ENCODE measurements around the gene MYOG. TPM values are rescaled to one million over a fixed set of nuclear protein-coding genes. Genes with fewer than 3 reads are reported as not detected.

Gene MYOG
- total and polyA plus RNA-seq, 2 experiments from 2014 or later = not detected

GRCh38 chr1:203097001-203097400 is 11.2 kb upstream of the MYOG start:
- H3K4me1 Mint-ChIP-seq = no peaks in the 10 kb centered on the region; the same call in 2 of the 3 replicates
- no peak for TF ChIP-seq EZH2phosphoT487 (IDR thresholded peaks at IDR 0.05; ENCODE audit: unreplicated experiment)
- H3K4me3 Mint-ChIP-seq = no peak overlapping the region
- H3K36me3 Mint-ChIP-seq (ENCODE audit: low read depth) = peaks cover 10% of the 10 kb centered on the region
- H3K4me1 ChIP-seq (ENCODE audit: insufficient read depth) = no peaks in the 10 kb centered on the region
- peaks cover 2% of the 10 kb centered on the region for H3K27me3 Mint-ChIP-seq (ENCODE audit: insufficient read depth, low read depth, poor library complexity)
- no peaks in the 10 kb centered on the region for H4K20me1 ChIP-seq (replicated peaks; ENCODE audit: insufficient read depth)
- no peaks in the 10 kb centered on the region for H3F3A ChIP-seq (replicated peaks; ENCODE audit: low read depth)
- ATAC-seq = no peak
- H3K27ac ChIP-seq (ENCODE audit: low read depth) = no peak overlapping the region
- no peak overlapping the region for H2AFZ ChIP-seq
- H3K27ac Mint-ChIP-seq = no peak overlapping the region
- H3K4me2 ChIP-seq = no peak overlapping the region
- H3K27me3 ChIP-seq (ENCODE audit: insufficient read depth) = no peaks in the 10 kb centered on the region
- no peak for DNase-seq (ENCODE audit: low spot score)
- no peaks in the 10 kb centered on the region; the same call in 1 of the 2 replicates for H3K9me2 ChIP-seq (ENCODE audit: insufficient read depth)
- H3K9me3 Mint-ChIP-seq = peaks cover 18% of the 10 kb centered on the region
- H3K79me2 ChIP-seq (replicated peaks; ENCODE audit: insufficient read depth) = no peaks in the 10 kb centered on the region
- H3K36me3 ChIP-seq (ENCODE audit: insufficient read depth) = peaks cover 3% of the 10 kb centered on the region; the same call in 1 of the 2 replicates
- H3K4me3 ChIP-seq = no peak overlapping the region

DNA sequence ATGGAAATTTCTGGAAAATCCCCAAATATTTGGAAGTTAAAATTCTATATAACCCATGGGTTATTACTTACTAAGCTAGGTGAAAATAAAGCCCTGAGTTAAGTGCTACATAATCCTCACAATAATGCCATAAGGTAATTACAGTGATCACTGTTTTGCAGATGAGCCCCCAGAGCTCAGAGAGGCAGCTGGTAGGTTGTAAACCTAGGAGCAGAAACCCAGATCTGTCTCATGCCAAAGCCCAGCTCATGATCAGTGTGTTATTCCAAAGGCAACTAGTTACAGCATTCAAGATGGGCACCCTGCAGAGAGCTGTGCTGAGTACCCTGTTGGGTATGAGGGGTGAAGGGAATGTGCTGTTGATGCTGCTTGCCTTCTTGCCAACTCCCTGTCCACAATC is 10.8 kb upstream of the MYOG start:
- no peaks in the 10 kb centered on the region for H4K20me1 ChIP-seq (replicated peaks; ENCODE audit: insufficient read depth)
- no peak overlapping the region for H3K4me2 ChIP-seq
- ATAC-seq (no peak), DNase-seq (ENCODE audit: low spot score) (no peak)
- H3K4me3 ChIP-seq = no peak overlapping the region
- no peak overlapping the region for H3K27ac ChIP-seq (ENCODE audit: low read depth)
- peaks cover 2% of the 10 kb centered on the region for H3K27me3 Mint-ChIP-seq (ENCODE audit: insufficient read depth, low read depth, poor library complexity)
- H3K4me3 Mint-ChIP-seq = no peak overlapping the region
- H2AFZ ChIP-seq = no peak overlapping the region
- no peaks in the 10 kb centered on the region for H3K27me3 ChIP-seq (ENCODE audit: insufficient read depth)
- H3K9me2 ChIP-seq (ENCODE audit: insufficient read depth) = no peaks in the 10 kb centered on the region; the same call in 1 of the 2 replicates
- H3K36me3 ChIP-seq (ENCODE audit: insufficient read depth) = peaks cover 3% of the 10 kb centered on the region; the same call in 1 of the 2 replicates
- no peak overlapping the region for H3K27ac Mint-ChIP-seq
- H3K36me3 Mint-ChIP-seq (ENCODE audit: low read depth) = peaks cover 10% of the 10 kb centered on the region
- no peaks in the 10 kb centered on the region for H3K79me2 ChIP-seq (replicated peaks; ENCODE audit: insufficient read depth)
- H3F3A ChIP-seq (replicated peaks; ENCODE audit: low read depth) = no peaks in the 10 kb centered on the region
- no peaks in the 10 kb centered on the region; the same call in 2 of the 3 replicates for H3K4me1 Mint-ChIP-seq
- peaks cover 18% of the 10 kb centered on the region for H3K9me3 Mint-ChIP-seq
- H3K4me1 ChIP-seq (ENCODE audit: insufficient read depth) = no peaks in the 10 kb centered on the region
- TF ChIP-seq ZNF331 (CRISPR knock-in tag; IDR thresholded peaks at IDR 0.05; ENCODE audit: low read depth) (no peak), REST (IDR thresholded peaks at IDR 0.05; ENCODE audit: unreplicated experiment) (no peak), CTCF (conservative IDR thresholded peaks at IDR 0.05; ENCODE audit: low read depth in 2 of 2) (no peak), NANOG (IDR thresholded peaks at IDR 0.05; ENCODE audit: borderline replicate concordance) (no peak), POLR2AphosphoS5 (IDR thresholded peaks at IDR 0.05; ENCODE audit: low read depth) (no peak), CREB1 (CRISPR knock-in tag; IDR thresholded peaks at IDR 0.05; ENCODE audit: low read depth) (no peak), ZNF114 (CRISPR knock-in tag; IDR thresholded peaks at IDR 0.05) (no peak), JUNB (IDR thresholded peaks at IDR 0.05; ENCODE audit: unreplicated experiment) (no peak), EZH2 (IDR thresholded peaks at IDR 0.05; ENCODE audit: low read depth, unreplicated experiment) (no peak)
- TF ChIP-seq, protein P1, sequence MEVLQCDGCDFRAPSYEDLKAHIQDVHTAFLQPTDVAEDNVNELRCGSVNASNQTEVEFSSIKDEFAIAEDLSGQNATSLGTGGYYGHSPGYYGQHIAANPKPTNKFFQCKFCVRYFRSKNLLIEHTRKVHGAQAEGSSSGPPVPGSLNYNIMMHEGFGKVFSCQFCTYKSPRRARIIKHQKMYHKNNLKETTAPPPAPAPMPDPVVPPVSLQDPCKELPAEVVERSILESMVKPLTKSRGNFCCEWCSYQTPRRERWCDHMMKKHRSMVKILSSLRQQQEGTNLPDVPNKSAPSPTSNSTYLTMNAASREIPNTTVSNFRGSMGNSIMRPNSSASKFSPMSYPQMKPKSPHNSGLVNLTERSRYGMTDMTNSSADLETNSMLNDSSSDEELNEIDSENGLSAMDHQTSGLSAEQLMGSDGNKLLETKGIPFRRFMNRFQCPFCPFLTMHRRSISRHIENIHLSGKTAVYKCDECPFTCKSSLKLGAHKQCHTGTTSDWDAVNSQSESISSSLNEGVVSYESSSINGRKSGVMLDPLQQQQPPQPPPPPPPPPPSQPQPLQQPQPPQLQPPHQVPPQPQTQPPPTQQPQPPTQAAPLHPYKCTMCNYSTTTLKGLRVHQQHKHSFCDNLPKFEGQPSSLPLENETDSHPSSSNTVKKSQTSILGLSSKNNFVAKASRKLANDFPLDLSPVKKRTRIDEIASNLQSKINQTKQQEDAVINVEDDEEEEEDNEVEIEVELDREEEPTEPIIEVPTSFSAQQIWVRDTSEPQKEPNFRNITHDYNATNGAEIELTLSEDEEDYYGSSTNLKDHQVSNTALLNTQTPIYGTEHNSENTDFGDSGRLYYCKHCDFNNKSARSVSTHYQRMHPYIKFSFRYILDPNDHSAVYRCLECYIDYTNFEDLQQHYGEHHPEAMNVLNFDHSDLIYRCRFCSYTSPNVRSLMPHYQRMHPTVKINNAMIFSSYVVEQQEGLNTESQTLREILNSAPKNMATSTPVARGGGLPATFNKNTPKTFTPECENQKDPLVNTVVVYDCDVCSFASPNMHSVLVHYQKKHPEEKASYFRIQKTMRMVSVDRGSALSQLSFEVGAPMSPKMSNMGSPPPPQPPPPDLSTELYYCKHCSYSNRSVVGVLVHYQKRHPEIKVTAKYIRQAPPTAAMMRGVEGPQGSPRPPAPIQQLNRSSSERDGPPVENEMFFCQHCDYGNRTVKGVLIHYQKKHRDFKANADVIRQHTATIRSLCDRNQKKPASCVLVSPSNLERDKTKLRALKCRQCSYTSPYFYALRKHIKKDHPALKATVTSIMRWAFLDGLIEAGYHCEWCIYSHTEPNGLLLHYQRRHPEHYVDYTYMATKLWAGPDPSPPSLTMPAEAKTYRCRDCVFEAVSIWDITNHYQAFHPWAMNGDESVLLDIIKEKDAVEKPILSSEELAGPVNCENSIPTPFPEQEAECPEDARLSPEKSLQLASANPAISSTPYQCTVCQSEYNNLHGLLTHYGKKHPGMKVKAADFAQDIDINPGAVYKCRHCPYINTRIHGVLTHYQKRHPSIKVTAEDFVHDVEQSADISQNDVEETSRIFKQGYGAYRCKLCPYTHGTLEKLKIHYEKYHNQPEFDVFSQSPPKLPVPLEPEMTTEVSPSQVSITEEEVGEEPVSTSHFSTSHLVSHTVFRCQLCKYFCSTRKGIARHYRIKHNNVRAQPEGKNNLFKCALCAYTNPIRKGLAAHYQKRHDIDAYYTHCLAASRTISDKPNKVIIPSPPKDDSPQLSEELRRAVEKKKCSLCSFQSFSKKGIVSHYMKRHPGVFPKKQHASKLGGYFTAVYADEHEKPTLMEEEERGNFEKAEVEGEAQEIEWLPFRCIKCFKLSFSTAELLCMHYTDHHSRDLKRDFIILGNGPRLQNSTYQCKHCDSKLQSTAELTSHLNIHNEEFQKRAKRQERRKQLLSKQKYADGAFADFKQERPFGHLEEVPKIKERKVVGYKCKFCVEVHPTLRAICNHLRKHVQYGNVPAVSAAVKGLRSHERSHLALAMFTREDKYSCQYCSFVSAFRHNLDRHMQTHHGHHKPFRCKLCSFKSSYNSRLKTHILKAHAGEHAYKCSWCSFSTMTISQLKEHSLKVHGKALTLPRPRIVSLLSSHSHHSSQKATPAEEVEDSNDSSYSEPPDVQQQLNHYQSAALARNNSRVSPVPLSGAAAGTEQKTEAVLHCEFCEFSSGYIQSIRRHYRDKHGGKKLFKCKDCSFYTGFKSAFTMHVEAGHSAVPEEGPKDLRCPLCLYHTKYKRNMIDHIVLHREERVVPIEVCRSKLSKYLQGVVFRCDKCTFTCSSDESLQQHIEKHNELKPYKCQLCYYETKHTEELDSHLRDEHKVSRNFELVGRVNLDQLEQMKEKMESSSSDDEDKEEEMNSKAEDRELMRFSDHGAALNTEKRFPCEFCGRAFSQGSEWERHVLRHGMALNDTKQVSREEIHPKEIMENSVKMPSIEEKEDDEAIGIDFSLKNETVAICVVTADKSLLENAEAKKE (CRISPR knock-in tag; IDR thresholded peaks at IDR 0.05) = no peak
